Renal pelvis (tissue), 12 donors: ENCODE data around the gene TLL1. TPM values are rescaled to one million over a fixed set of nuclear protein-coding genes. Genes with fewer than 3 reads are reported as not detected.

Experiments
- DNase-seq: peaks from one replicate; pipeline ENCODE4 v3.0.0-alpha.2; 2013
- long read RNA-seq, 16 experiments: transcript quantifications; one replicate each; lab custom pipeline, GENCODE V29; 2026
- polyA plus RNA-seq, 3 donors: library from polyadenylated mRNA; unstranded; fragments of 120-200 nt; gene quantifications; one replicate each; pipeline ENCODE4 v1.2.1, GENCODE V29; 2013; ENCODE audit not compliant: insufficient read length in 3 of 3

The TLL1 gene
- polyA plus RNA-seq = 1 to 10 TPM; 1.5 to 1.8 (median 1.7) TPM
- long read RNA-seq, donor 1, full-length matches to known transcripts = 1 of 1 reads
- long read RNA-seq, donor 1, partial matches to known transcripts = 0 of 1 reads
- long read RNA-seq, donor 1, other reads (novel, unspliced or antisense) = 0 of 1 reads
- long read RNA-seq, donor 2 = 0 reads
- long read RNA-seq, donor 3 = 0 reads
- long read RNA-seq, donor 4, full-length matches to known transcripts = 1 of 1 reads
- long read RNA-seq, donor 4, partial matches to known transcripts = 0 of 1 reads
- long read RNA-seq, donor 4, other reads (novel, unspliced or antisense) = 0 of 1 reads
- long read RNA-seq, donor 5 = 0 reads
- long read RNA-seq, donor 6 = 0 reads
- long read RNA-seq, donor 7 = 0 reads
- long read RNA-seq, donor 8 = 0 reads
- long read RNA-seq, donor 9 = 0 reads
- long read RNA-seq, donor 10 = 0 reads
- long read RNA-seq, donor 11 = 0 reads
- long read RNA-seq, donor 12 = 0 reads
- long read RNA-seq, donor 13 = 0 reads
- long read RNA-seq, donor 14 = 0 reads
- long read RNA-seq, donor 15 = 0 reads
- long read RNA-seq, donor 16 = 0 reads

DNA sequence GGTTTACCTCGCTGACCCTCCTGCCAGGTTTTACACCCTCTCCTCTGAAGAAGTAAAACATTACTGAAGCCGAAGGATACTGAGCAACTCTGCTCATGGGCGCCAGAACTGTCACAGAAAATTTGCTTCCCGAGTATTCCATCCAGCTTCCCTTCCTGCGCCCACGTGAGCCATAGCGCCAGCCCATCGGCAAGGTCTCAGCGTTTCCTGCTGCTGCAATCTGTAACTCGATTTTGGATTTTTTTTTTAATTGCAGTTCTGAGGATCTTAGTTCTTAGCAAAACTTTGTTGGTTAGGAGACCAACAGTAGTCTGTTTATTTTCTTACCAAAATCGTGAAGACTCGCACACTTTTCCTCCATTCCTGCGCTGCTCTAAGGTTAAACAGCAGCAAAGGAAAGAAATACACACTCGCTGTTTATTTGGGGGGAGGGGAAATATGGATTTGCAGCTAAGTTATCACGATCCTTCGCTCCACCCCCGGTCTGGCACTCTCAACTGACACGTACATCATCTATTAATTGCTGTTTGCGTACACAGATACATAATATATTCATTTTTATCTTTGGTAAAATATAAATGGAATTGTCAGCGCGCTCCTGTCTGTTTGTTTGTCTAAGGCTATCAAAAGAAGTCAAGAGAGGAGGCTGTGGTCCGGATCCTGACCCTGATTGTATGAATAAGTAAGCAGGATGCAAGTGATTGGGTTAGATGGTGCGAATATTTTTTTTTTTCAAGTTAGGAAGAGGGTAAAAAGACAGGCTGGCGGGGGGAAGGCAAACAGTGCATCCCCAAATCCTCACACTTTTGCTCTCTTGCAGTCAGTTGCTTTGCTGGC lies at the start of gene TLL1:
TLL1 (plus strand) TSS at position 777 of the 837 bp plus-strand sequence. CDS start 668 bp downstream, outside the sequence.
- peak; percentile 23 for DNase-seq

DNA sequence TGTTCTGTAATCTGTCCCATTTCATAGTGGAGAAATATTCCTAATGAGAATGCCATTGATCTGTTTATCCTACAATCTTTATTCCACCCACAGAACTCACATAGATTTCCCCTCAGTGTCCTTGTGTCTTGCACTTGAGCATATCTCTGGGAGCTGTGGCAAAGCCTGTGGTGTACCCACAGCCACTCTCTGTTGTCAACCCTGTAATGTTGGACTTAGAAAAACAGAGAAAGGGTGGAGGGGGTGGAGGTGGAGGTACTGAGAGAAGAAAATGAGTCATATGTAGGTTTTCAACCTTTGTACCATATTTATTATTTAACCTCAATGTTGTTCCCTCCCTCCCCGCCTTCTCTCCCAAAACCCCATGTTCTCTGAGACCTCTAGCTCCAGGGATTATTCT lies 46.9 kb upstream of the TLL1 start:
- no peak for DNase-seq

DNA sequence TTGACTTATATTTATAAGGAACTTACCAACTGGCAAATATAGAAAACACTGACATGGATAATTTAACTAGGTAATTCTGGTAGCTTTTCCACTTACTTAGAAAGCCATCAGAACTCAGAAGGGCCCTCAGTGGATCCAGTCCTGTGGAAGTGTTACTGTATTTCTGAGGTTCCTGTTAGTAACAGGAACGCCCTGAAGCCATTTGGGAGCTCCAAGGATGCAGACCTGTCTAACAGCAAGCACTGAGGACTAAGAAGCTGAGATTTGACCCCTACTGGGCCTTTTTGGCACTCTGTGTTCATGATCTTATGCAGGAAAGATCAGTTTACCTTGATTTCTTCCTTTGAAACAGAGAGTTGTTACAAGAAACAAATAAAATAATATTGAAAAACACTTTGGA lies 46.0 kb upstream of the TLL1 start:
- DNase-seq = no peak

DNA sequence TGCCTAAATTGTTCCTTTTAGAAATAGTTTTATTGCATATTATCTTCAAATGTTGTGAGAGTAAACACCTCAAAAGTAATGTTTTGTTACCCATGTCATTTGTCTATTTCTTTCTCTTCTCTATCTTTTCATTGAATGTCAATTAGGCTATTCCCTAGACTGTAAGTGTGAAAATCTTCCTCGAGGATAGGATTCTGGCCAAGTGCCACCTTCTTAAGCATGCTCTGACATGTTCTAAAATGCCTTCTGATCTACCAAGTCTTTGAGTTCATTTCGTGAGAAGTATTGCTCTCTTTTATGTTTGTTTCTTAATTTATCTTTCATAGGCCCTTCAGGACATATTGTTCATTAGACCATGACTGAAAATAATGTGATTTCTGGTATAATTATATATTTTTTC lies 44.1 kb upstream of the TLL1 start:
- no peak for DNase-seq

DNA sequence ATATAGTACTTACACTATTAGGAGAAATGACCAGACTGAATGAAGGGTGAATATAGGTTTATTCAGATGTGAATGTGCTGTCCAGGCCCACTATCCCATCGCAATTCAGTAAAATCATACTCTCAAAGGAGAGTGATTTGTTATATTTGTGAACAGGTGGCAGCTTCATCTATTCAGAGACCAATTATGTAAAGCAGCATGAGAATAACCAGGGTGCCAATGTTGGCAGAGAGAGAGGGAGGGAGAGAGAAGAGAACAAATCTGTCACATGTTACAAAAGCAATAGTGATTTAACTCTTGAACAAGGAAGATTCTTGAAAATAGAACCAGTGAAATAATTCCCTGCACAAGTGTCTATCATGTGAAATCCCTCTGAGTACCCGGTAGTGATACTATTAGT lies 38.9 kb upstream of the TLL1 start:
- DNase-seq = no peak

DNA sequence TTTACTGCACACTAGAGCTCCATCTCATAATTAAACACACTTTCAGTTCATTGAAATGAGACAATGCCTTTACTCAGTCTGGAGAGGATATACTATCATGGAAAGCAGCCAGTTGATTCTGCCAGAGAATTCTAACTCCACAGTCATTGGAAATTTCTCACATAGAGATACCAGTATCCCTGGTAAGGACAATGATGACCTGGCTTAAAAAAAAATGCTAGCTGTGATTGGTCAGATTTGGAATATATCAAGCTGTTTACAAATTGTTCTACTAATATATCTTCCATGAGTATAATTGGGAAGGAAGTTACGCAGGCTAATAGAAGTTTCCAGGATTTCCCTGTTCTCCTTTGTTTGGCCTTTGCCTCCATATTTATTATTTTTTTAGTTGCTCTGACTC lies 34.5 kb upstream of the TLL1 start:
- DNase-seq = no peak

DNA sequence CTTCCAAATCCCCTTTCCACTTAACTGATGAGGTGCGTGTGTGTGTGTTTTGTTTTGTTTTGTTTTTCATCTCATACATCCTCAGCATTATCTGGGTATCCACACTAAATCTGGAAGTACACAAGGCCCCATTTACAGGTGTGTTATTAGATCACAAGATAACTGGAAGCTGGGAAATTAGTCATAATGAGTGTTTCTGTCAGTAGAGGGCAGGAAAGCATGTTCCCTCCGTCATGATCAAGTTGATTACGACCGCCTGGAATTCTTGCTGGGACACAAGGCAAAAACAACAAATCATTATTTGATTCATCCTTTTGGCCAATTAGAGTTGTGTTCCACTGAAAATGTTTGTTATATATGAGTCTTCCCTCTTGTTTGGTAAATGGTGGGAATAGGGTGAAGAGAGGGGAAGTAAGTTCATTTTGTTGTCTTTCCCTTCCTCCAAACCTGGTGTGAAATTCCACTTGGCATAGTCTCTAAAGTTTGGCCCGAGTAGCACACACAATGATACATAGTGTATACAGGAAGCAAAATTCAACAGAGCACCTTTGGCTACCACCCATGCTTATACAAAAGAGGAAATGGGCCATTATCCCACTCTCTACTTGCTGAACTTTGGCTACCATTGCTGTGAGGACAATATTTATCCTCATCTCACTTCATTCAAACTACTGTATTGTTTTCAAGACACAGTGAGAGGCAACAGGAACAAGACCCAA lies 33.3 kb upstream of the TLL1 start:
- DNase-seq = no peak

DNA sequence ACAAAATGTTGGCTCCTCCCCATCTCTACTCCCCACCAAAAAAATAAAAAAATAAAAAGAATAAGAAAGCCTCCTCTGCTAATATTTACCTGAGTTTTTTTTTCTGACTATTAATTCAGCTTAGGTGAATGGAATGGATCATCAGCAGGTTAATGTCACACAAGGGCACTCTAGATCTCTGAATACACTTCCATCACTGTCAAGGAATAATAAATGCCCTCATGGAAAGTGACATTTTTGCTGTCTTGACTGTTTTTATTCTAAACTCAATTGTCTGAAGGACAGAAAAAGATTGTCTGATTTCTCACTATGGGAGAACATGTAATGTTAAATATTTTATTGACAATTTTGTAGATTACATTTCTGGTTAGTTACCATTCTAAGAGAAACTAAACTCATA lies 30.4 kb upstream of the TLL1 start:
- no peak for DNase-seq

DNA sequence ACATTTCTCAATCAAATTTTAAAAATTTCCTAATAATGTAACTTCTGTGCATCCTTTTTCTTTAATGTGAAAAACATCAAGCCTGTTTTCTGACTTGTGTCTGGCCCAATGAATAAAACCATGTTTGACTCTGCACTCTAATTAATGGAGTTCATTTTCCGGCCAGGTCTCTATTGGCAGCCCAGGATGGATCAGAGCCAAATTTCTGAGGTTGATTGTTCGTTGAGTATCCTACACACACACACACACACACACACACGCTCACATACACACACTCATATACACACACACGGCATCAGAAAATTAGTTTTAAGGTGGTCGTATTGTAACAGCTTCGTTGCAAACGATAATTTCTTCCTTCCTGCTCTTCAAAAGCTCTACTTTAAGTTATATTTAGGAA lies 28.9 kb upstream of the TLL1 start:
- no peak for DNase-seq

DNA sequence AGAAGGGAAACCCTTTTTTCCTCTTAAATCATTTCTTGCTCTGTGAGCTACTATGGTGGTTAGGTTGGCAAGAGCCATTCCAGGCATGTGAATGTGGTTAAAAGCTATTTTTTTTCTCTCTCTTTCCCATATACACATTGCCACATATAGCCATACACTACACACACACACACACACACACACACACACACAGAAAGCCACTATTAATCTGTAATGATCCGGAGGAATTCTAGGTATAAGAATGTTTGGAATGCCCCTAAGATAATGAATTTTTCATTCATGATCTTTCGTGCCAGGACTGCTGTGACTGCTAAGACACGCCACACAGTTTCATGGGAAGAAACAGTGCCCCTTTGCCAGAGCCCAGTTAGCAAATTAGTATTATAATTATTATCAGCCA lies 21.8 kb upstream of the TLL1 start:
- DNase-seq = no peak

DNA sequence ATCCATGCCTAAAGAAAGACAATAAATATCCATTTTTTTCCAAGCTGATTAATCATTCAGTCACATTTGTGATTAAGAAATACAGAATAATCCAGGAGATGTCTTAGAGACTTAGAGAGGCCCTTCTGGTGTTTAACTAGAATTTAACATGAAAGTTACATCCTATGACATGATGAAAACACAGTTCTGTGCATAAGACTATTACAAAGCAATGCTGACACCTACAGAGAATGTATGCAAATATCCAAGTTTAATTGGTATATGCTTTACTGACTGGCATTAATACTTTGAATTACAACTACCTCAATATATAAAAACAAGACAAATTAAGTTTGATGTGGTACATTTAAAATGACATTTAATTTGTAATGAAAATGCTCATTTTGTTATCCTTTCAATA lies 17.8 kb upstream of the TLL1 start:
- no peak for DNase-seq

DNA sequence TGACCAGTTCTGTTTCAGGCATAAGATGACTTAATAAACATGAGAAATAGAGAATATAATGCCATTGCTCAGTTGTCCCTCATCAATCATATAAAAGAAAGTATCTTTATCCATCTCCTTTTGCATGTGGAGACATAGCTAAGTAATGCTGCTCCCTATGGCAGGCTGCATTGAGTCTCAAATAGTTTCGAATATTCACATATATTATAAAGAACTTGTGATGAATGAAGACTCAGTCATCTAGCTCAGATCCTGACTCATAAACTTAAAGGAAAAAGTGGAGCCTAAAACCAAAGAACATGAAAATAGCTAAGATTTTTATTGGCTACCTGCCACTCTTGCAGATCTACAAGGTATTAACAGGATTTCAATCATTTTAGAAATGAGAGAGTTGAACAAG lies 11.7 kb upstream of the TLL1 start:
- no peak for DNase-seq

DNA sequence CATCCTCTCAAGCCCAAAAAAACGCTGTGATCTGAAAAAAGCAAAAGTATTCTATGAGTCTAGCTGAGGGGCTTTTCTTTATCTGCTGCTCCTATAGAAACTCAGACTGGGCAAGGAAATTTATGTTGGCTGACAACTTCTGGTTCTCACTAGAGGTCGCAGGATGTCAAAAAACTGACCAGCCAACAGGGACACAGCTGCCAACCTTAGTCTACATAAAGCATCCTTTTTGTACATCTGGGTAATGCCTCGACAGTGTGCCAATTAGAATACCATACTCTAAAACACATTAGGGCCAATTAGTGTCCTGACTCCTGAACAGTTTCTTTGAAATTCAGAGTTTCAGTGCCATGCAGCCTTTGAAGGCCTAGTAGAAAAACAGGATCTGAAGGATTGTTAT lies 8.8 kb upstream of the TLL1 start:
- no peak for DNase-seq

DNA sequence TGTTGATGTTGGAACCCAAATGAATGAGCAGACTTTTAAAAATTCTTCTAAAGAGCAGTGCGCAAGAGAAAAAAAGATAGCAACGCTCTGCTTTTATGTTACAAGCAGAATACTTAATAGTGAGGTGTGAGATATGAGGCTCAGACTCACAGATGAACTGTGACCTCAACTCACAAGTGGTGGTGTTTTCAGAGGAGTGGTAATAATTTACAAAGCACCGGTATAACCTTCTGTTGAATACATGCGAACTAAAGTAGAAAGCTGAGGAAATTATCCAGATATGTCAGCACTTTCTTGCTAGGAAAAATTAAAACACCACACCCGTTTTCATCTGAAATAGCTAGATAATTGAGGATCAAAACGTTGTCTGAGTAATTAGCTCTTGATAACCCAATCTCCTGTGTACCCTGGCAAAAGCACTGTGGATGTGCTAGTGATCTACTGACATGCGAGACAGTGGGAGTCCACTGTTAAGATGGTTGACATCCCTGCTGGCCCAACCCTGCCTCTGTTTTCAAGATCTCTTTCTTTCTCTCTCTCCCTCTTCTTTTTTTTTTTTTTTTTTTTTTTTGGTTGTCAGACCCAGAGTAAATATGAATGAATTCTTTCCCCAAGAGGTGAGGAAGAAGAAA lies 6.9 kb upstream of the TLL1 start:
- no peak for DNase-seq

DNA sequence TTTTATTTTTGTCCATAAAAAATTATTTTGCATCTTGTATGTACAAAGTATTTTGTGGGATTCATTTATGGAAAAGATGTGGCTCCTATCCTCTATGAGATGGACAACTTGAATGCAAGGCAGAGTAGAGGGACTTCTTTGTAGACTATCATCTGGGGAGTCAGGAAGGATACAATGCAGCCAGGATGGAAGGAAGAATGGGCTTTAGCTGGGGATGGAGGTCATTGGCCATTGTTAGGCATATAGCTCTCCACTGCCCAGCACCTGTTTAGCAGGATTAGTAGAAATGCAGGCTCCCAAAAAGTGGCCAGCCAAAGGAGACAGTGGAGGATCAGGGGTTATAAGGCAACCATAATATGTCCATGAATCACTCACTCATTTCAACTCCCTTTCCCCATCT lies 5.1 kb upstream of the TLL1 start:
- DNase-seq = no peak

DNA sequence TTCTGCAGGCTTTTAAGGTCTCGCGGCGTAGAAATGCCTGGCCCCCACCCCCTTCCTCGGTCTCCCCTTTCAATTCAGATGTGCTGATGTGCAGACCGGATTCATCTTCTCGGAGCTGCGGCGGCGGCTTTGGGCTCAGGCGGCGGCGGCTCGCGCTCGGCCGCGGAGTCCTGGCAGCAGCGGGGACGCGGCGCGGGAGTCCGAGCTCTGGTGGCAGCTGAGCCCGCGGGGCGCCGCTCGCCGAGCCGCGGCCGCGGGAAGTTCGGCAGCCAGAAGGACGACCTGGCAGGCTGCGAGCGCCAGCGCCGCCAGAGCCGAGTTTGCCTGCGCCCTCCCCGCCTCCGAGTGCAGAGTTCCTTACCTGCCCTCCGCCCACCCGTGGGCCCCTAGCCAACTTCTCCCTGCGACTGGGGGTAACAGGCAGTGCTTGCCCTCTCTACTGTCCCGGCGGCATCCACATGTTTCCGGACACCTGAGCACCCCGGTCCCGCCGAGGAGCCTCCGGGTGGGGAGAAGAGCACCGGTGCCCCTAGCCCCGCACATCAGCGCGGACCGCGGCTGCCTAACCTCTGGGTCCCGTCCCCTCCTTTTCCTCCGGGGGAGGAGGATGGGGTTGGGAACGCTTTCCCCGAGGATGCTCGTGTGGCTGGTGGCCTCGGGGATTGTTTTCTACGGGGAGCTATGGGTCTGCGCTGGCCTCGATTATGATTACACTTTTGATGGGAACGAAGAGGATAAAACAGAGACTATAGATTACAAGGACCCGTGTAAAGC lies 448 bp downstream of the TLL1 start:
- peak; percentile 36 for DNase-seq

DNA sequence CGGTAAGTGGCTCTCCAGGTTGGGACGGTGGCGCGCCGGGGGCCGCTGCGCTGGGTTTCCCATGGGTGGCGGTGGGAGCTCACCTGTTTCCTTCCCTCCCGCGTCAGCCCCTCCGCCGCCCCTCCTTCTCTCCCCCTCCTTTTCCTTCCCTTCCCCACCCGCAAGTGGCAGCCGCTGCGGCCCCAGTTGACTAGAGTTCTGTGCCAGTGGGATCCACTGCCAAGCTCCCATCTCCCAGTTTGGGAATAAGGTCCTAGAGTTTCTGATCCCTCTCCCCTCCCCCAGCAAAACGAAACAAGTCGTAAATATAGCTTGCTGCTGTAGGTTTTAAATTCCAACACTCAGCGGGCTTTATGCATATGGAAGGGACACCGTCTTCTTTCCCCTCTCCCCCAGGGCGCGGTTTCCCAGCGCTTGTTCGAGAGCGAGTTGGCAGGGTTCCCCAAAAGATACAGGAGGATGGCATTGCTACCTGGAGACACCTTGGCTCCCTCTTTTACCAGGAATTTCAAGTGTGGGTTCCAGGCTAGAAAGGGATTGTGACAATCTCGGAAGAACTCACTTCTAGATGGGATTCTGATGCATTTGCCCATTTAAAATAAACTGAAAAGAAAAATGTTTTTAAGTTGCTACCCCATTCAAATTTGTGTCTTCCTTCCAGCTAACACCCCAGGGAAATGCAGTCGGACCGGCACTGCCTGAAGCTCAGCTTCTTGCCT lies 1.2 kb downstream of the TLL1 start:
- no peak for DNase-seq

DNA sequence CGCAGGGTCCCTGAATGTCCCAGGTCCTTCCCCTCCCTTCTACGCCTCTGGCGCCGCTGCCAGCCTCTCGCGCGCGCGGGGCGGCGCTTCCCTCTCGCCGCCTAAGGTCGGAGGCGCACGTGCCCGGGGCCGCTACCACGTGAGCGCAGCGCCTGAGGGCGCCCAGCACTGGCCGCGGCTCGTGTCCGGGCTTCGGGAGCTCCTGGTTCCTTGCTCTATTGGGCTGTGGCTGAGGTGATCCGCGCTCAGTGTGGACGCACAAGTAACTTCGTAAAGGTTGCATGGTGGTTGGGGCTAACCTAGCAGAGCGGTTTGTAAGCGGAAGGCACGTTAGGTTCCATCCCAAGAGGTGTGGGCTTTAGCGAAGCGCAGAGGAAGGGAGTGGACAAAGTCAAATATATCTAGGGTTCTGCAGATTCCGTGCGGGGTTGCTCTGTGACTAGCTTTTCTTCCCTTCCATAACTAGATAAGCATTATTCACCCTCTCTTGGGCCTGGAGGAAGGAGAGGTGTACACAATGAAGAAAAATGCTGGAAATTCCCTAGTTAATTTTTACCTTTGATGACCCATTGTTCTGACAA lies 1.8 kb downstream of the TLL1 start:
- peak; percentile 16 for DNase-seq

DNA sequence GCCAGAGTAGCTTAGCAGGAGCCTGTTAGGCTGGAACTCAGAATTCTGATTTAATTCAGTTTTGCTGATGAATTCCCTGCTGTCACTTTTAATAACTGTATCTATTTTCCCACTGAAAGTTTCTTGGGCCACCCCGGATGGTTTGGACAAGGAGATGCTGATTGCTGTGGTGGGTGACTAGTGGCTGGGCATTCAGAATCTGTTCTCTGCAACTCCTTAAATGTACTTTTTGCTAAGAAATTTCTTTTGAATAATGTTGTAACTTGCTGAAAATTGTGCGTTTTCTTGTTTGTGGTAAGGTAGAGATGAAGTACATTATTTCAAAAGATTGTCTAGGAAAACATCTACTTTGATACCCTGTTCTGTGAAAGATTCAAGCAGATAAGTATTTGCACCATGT lies 2.4 kb downstream of the TLL1 start:
- no peak for DNase-seq

DNA sequence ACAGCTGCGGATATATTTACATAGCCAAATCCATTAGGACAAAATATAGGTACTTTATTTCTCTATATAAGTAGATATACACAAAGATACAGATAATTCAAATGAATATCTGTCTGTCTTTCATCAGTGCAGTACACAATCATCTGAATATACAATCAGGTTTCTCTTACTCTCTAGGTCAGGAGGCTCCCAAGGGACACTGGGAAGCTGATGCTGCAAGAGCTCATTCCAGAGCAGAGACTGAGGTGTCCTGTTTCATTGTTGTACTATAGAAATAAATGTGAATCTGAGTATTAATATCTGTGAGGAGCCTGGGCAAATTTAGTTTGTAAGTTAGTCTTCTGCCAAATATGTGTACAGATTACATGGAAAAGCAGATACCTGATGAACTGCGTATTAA lies 4.2 kb downstream of the TLL1 start:
- no peak for DNase-seq
